Measurements from ENCODE around the gene UTP20.

The UTP20 gene

DNA sequence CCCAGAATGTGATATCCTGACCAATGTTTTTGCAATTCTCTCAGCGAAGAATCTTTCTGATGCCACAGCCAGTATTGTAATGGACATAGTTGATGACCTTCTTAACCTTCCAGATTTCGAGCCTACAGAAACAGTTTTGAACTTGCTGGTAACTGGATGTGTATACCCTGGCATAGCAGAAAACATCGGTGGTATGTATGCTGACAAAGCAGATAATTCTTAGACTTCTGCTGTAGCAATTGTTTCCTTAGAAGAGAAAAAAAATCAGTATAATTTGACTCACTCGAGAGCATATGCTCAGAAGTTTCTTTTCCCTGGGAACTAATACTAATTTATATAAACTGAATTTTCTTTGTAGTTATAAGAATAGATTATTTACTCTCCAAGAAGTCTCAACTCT lies 58.2 kb downstream of the UTP20 start:
- no peak for TF ChIP-seq ZFX (IDR thresholded peaks at IDR 0.05; ENCODE audit: borderline replicate concordance)
- TF ChIP-seq, protein P1, sequence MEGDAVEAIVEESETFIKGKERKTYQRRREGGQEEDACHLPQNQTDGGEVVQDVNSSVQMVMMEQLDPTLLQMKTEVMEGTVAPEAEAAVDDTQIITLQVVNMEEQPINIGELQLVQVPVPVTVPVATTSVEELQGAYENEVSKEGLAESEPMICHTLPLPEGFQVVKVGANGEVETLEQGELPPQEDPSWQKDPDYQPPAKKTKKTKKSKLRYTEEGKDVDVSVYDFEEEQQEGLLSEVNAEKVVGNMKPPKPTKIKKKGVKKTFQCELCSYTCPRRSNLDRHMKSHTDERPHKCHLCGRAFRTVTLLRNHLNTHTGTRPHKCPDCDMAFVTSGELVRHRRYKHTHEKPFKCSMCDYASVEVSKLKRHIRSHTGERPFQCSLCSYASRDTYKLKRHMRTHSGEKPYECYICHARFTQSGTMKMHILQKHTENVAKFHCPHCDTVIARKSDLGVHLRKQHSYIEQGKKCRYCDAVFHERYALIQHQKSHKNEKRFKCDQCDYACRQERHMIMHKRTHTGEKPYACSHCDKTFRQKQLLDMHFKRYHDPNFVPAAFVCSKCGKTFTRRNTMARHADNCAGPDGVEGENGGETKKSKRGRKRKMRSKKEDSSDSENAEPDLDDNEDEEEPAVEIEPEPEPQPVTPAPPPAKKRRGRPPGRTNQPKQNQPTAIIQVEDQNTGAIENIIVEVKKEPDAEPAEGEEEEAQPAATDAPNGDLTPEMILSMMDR (IDR thresholded peaks at IDR 0.05) = no peak
- no peak overlapping the region for H3K27ac ChIP-seq

DNA sequence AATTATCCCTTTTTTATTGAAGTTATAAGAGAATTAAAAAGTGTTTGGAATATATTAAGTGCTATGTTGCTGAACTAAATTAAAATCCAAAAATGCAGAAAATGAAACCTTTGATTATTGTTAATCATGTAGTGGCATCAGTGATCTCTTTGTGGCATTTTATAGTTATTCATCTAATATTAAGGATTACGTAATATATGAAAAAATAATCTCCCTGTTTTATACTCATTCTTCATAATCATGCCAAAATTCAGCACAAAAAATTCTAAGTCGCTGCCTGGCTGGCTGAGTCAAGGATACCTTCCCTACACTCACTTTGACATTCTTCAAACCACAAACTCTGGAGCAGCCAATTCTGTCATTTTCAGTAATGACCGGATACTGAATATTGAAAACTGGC lies 64.0 kb downstream of the UTP20 start:
- TF ChIP-seq, protein P1 (IDR thresholded peaks at IDR 0.05) = no peak
- no peak for TF ChIP-seq ZFX (IDR thresholded peaks at IDR 0.05; ENCODE audit: borderline replicate concordance)
- no peak overlapping the region for H3K27ac ChIP-seq

DNA sequence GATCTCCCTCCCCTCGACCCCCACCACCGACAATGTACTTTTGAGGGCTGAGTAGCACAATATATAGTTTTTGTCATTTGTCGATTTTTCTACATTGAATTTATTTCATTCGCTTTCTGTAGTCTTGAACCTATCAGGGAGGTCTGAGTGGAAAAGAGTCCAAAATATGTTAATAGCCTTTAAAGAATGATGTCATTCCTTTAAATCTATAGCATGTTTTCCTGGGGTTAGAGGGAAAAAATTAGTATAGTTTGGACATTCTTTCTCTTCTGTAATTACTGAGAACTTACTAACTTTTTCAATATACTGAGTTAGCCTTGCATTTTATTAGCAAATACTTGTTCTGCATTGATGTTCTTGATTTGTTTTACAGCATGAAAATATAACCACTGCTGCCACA lies 71.8 kb downstream of the UTP20 start:
- no peak overlapping the region for H3K27ac ChIP-seq
- no peak for TF ChIP-seq ZFX (IDR thresholded peaks at IDR 0.05; ENCODE audit: borderline replicate concordance)
- TF ChIP-seq, protein P1 (IDR thresholded peaks at IDR 0.05) = no peak

DNA sequence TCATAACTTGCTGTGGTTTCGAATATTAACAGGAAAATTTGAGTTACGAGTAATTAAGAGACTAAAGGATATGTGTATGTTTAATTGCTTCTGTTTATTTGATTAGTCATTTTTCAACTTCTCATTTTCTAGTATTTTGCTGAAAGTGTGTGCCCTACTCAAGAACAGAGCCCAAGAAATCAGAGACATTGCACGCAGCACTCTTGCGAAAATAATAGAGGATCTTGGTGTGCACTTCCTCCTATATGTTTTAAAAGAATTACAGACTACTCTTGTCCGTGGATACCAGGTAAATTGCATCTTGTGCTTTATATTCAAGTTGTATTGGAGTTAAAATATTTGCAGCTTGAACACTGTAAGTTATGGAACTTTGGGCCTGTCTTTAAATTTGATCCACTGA lies 76.9 kb downstream of the UTP20 start:
- H3K27ac ChIP-seq = no peak overlapping the region
- TF ChIP-seq, protein P1 (IDR thresholded peaks at IDR 0.05) = no peak
- TF ChIP-seq ZFX (IDR thresholded peaks at IDR 0.05; ENCODE audit: borderline replicate concordance) = no peak

DNA sequence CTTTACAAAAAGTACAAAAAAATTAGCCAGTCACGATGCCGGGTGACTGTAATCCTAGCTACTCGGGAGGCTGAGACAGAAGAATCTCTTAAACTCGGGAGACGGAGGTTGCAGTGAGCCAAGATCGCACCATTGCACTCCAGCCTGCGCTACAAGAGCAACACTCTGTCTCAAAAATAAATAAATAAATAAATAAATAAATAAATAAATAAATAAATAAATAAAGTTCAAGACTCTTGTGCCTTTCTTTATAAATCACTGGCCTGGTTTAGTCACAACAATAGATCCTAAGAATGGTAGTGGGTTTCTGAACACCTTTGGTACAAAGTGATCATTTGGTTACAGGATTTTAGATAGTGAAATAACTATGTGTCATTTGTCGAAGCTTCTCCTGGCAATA lies 81.5 kb downstream of the UTP20 start:
- no peak overlapping the region for H3K27ac ChIP-seq
- TF ChIP-seq ZFX (IDR thresholded peaks at IDR 0.05; ENCODE audit: borderline replicate concordance) = no peak
- TF ChIP-seq, protein P1 (IDR thresholded peaks at IDR 0.05) = no peak

DNA sequence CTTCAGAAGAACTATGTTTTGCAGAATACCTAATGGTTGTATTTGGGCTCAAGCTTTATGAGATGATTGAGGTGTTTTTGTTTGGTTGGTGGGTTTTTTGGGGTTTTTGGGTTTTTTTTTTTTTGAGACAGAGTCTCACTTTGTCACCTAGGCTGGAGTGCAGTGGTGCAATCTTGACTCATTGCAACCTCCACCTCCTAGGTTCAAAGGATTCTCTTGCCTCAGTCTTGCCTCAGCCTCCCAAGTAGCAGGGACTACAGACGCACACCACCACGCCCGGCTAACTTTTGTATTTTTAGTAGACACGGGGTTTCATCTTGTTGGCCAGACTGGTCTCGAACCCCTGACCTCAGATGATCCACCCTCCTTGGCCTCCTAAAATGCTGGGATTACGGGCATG lies 88.1 kb downstream of the UTP20 start:
- no peak for TF ChIP-seq ZFX (IDR thresholded peaks at IDR 0.05; ENCODE audit: borderline replicate concordance)
- TF ChIP-seq, protein P1 (IDR thresholded peaks at IDR 0.05) = no peak
- no peak overlapping the region for H3K27ac ChIP-seq

DNA sequence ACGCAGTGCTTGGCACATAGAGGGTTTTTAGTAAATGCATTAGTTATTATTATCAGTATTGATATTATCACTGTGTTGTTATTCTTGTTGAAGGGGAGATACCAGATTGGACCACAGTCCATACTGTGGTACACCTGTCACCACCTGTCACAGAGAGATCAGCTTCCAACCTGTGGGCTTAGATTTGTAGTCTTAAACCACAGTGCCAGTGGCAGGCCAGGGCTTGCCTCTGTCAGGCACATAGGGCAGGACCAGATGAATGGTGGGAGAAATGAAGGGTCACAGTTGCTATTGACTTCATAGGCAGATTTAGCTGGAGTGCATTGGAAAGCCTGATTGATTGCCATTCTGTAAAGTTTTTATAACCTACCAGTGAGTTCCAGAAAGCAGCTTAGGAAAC lies 92.5 kb downstream of the UTP20 start:
- no peak overlapping the region for H3K27ac ChIP-seq
- no peak for TF ChIP-seq ZFX (IDR thresholded peaks at IDR 0.05; ENCODE audit: borderline replicate concordance)
- TF ChIP-seq, protein P1 (IDR thresholded peaks at IDR 0.05) = no peak
